IPS-15b (cell line): ENCODE measurements around the gene PRDM16.

ENCODE experiments used
- H3K27me3 ChIP-seq: one replicate; pipeline ENCODE4 v1.6.1; 2013; ENCODE audit warnings: low read length; ENCODE audit not compliant: control insufficient read depth, insufficient read depth
- H3K36me3 ChIP-seq: one replicate; pipeline ENCODE4 v1.6.1; 2013; ENCODE audit warnings: low read length; ENCODE audit not compliant: control insufficient read depth, insufficient read depth
- H3K4me1 ChIP-seq: one replicate; pipeline ENCODE4 v1.6.1; 2013; ENCODE audit warnings: mild to moderate bottlenecking, low read length; ENCODE audit not compliant: control insufficient read depth, insufficient read depth
- H3K4me3 ChIP-seq: one replicate; pipeline ENCODE4 v1.5.1; 2013; ENCODE audit warnings: low read depth, low read length
- H3K9ac ChIP-seq: one replicate; pipeline ENCODE4 v1.6.1; 2013; ENCODE audit warnings: low read depth, mild to moderate bottlenecking, low read length
- H3K9me3 ChIP-seq: one replicate; pipeline ENCODE4 v1.6.1; 2013; ENCODE audit warnings: mild to moderate bottlenecking, low read length; ENCODE audit not compliant: control insufficient read depth, insufficient read depth

Gene PRDM16

GRCh38 chr1:3431266-3431665 is 362.3 kb downstream of the PRDM16 start:
- H3K4me3 ChIP-seq = no peak overlapping the region
- H3K36me3 ChIP-seq = no peaks in the 10 kb centered on the region
- no peaks in the 10 kb centered on the region for H3K4me1 ChIP-seq
- H3K27me3 ChIP-seq = no peaks in the 10 kb centered on the region
- H3K9ac ChIP-seq = no peak overlapping the region
- H3K9me3 ChIP-seq = no peaks in the 10 kb centered on the region

GRCh38 chr1:3431686-3432085 is 362.7 kb downstream of the PRDM16 start:
- Histone ChIP-seq H3K9ac (no peak overlapping the region), H3K9me3 (no peaks in the 10 kb centered on the region), H3K36me3 (no peaks in the 10 kb centered on the region), H3K27me3 (no peaks in the 10 kb centered on the region), H3K4me1 (no peaks in the 10 kb centered on the region), H3K4me3 (no peak overlapping the region)

- Histone ChIP-seq H3K36me3 (no peaks in the 10 kb centered on the region), H3K9ac (no peak overlapping the region), H3K9me3 (no peaks in the 10 kb centered on the region), H3K4me1 (no peaks in the 10 kb centered on the region), H3K27me3 (no peaks in the 10 kb centered on the region), H3K4me3 (no peak overlapping the region)
These were observed 363.3 kb downstream of the PRDM16 start for GRCh38 chr1:3432306-3432705.

- Histone ChIP-seq H3K27me3 (no peaks in the 10 kb centered on the region), H3K36me3 (no peaks in the 10 kb centered on the region), H3K9me3 (no peaks in the 10 kb centered on the region), H3K9ac (no peak overlapping the region), H3K4me3 (no peak overlapping the region), H3K4me1 (no peaks in the 10 kb centered on the region)
These were observed 364.1 kb downstream of the PRDM16 start for GRCh38 chr1:3433076-3433475.

- Histone ChIP-seq H3K9me3 (no peaks in the 10 kb centered on the region), H3K4me3 (no peak overlapping the region), H3K4me1 (no peaks in the 10 kb centered on the region), H3K27me3 (no peaks in the 10 kb centered on the region), H3K36me3 (no peaks in the 10 kb centered on the region), H3K9ac (no peak overlapping the region)
These were observed 364.8 kb downstream of the PRDM16 start for GRCh38 chr1:3433596-3434320.

GRCh38 chr1:3434406-3435110 is 365.6 kb downstream of the PRDM16 start:
- Histone ChIP-seq H3K9ac (no peak overlapping the region), H3K9me3 (no peaks in the 10 kb centered on the region), H3K4me1 (no peaks in the 10 kb centered on the region), H3K36me3 (no peaks in the 10 kb centered on the region), H3K27me3 (no peaks in the 10 kb centered on the region), H3K4me3 (no peak overlapping the region)

GRCh38 chr1:3435666-3436065 is 366.7 kb downstream of the PRDM16 start:
- Histone ChIP-seq H3K4me3 (no peak overlapping the region), H3K4me1 (no peaks in the 10 kb centered on the region), H3K36me3 (no peaks in the 10 kb centered on the region), H3K27me3 (no peaks in the 10 kb centered on the region), H3K9me3 (no peaks in the 10 kb centered on the region), H3K9ac (no peak overlapping the region)

- Histone ChIP-seq H3K9ac (no peak overlapping the region), H3K4me1 (no peaks in the 10 kb centered on the region), H3K4me3 (no peak overlapping the region), H3K36me3 (no peaks in the 10 kb centered on the region), H3K27me3 (no peaks in the 10 kb centered on the region), H3K9me3 (no peaks in the 10 kb centered on the region)
These were observed 367.4 kb downstream of the PRDM16 start for GRCh38 chr1:3436451-3436850.

- no peak overlapping the region for H3K4me3 ChIP-seq
- no peaks in the 10 kb centered on the region for H3K36me3 ChIP-seq
These were observed 367.9 kb downstream of the PRDM16 start for GRCh38 chr1:3436901-3437300.

GRCh38 chr1:3438661-3439180 is 369.7 kb downstream of the PRDM16 start:
- H3K4me1 ChIP-seq = no peaks in the 10 kb centered on the region
- H3K27me3 ChIP-seq = no peaks in the 10 kb centered on the region
- H3K9me3 ChIP-seq = no peaks in the 10 kb centered on the region
- H3K4me3 ChIP-seq = no peak overlapping the region
- H3K36me3 ChIP-seq = no peaks in the 10 kb centered on the region
- no peak overlapping the region for H3K9ac ChIP-seq

More at GRCh38 chr1:3436901-3437300, 367.9 kb downstream of the PRDM16 start:
- Histone ChIP-seq H3K4me1 (no peaks in the 10 kb centered on the region), H3K9ac (no peak overlapping the region), H3K9me3 (no peaks in the 10 kb centered on the region), H3K27me3 (no peaks in the 10 kb centered on the region)

GRCh38 chr1:3439346-3440299 is 370.6 kb downstream of the PRDM16 start:
- Histone ChIP-seq H3K36me3 (no peaks in the 10 kb centered on the region), H3K27me3 (no peaks in the 10 kb centered on the region), H3K9ac (no peak overlapping the region), H3K4me1 (no peaks in the 10 kb centered on the region), H3K9me3 (no peaks in the 10 kb centered on the region), H3K4me3 (no peak overlapping the region)
